Cardiac fibroblast (primary cell): ENCODE measurements around the gene GNPNAT1.

ENCODE experiments used
- DNase-seq, 2 donors: peaks; one replicate each; pipeline versions ENCODE4 v3.0.0 to v3.0.0-alpha.2; 2010; ENCODE audit warnings: low read depth in 2 of 2
- H3K4me3 ChIP-seq, 2 donors: replicated peaks in 1 of 2; 1 replicate in 1 of 2; 2 replicates in 1 of 2; pipeline ENCODE4 v1.5.1; 2011; ENCODE audit warnings: low read depth in 2 of 2, low read length in 2 of 2, mild to moderate bottlenecking in 2 of 2, moderate library complexity in 1 of 2
- CTCF ChIP-seq: IDR thresholded peaks from one replicate; pipeline ENCODE4 v1.5.1; 2011; ENCODE audit warnings: low read depth, mild to moderate bottlenecking, low read length, inconsistent platforms

The GNPNAT1 gene

GRCh38 chr14:52755607-52756316 lies 35.6 kb downstream of the GNPNAT1 start:
- no peak overlapping the region for H3K4me3 ChIP-seq
- no peak for TF ChIP-seq CTCF
- DNase-seq, result no peak

DNA sequence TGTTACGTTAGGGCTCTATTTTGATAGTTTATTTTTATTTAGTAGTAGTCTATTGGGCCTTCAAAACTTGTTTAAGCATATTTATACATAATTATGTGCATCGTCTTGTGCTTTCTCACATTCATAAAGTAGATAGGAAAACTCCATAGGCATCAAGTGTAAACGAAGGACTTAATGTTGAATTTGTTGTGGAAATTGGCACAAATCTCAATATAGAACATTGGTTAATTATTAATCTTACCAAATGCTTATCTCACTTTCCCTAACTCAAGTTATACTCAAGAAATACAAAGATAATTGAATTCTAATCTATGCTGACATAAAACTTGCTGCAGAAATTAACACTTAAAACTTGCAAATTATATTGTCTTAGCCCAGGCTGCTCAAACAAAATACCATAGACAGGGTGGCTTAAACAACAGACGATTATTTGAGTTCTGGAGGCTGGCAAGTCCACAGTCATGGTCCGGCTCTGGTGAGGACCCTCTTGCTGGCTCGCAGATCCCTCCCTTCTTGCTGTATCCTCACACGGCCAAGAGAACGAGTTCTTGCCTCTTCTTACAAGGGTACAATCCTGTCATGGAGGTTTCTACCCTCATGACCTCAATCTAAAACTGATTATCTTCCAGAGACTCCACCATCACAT lies 42.6 kb downstream of the GNPNAT1 start:
- no peak overlapping the region for H3K4me3 ChIP-seq
- TF ChIP-seq CTCF, result no peak
- DNase-seq, result no peak

- no peak for DNase-seq
- no peak for TF ChIP-seq CTCF
- no peak overlapping the region for H3K4me3 ChIP-seq
Observed at GRCh38 chr14:52741865-52742264, 49.5 kb downstream of the GNPNAT1 start.

DNA sequence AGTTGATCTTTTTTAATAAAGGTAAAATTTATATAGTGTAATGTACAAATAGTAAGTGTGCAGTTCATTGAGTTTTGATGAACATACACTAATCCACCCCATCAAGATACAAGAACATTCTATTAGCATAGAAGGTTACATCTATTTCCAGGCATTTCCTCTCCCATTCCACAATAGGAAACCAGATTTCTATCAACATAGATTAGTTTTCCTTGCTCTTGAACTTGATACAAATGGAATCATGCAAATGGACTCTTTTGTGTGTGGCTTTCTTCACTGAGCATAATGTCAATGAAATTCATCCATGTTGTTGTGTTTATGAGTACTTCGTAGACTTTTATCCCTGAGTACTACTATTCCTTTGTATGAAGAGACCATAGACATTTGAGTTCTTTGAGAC lies 50.7 kb downstream of the GNPNAT1 start:
- DNase-seq, result no peak
- H3K4me3 ChIP-seq, result no peak overlapping the region
- no peak for TF ChIP-seq CTCF

DNA sequence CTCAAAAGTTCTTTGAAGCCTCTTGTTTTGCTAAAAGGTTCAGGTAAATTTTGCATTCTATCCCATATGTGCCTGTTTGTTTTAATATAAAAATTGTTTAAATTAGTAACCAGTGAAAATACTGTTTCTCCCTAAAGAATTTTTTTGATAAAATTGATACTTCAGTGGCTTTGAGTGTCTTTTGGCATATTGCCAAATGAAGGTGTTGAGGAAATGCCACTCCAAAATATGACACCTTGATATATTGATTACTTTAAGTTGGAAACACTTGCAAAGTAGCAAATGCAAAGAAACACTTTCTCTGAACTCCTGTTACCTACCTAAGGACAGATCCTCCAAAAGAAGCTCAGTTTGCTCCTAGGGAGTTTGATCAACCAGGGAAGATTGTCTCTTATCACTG lies 53.0 kb downstream of the GNPNAT1 start:
- no peak for DNase-seq
- H3K4me3 ChIP-seq, result no peak overlapping the region
- TF ChIP-seq CTCF, result no peak

DNA sequence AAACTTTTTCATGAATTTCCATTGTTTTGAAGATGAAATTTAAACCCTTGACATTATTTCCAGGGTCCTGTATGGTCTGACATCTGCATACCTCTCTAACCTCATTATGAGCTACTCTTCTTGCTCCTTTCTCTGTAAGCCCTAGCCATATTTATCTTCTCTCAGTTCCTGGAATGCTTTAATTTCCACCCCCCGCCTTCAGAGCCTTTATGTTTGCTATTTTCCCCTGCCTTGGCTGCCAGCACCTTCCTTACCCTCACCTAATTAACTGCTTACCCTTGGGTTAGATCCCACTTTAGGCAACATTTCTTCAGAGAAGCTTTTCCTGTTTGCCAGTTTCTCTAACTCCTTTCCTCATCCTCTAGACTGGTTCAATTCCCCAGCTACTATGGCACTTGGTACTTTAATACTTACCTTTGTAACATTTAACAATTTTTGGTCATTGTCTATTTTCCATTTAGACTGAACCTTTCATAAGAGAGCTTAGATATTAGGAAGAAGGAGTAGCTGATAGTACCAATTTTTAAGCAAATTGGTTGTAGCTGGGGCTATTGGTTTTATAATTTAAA lies 55.4 kb downstream of the GNPNAT1 start:
- no peak for TF ChIP-seq CTCF
- H3K4me3 ChIP-seq, result no peak overlapping the region
- no peak for DNase-seq

DNA sequence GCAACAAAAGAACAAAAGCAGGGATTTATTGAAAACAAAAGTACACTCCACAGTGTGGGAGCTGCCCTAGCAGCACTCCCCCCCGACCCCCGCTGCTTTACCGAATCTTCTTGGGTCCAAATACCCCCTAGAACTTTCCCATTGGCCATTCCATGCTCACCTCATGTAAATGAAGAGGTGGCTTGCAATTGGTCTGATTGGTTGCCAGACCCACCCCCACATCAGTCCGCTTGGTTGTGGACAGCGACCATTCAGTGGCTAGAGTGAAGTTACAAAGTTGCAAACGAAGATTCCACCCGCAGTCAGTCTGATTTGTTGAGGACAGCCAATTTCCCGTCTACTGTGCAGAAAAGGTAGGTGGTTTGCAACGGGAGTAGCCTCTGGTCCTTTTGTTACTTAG lies 57.6 kb downstream of the GNPNAT1 start:
- no peak for TF ChIP-seq CTCF
- no peak for DNase-seq
- no peak overlapping the region for H3K4me3 ChIP-seq
